K562 (cell line): Measurements from ENCODE around the gene ADPRHL1. TPM values are rescaled to one million over a fixed set of nuclear protein-coding genes. Genes with fewer than 3 reads are reported as not detected.

Source experiments
- ATAC-seq: fragments of 200-7000 bp; cut with Tn5 transposase; 3 replicates; pipeline ENCODE4 v1.9.1; 2020; ENCODE audit warnings: moderate library complexity
- BruUV-seq: library from RNA; stranded (reverse); fragments of 400-500 nt; replicated peaks from 2 replicates; lab custom pipeline; 2021; lab: Mats Ljungman, UMichigan
- CTCF ChIA-PET: fragments of 300-600 bp; formaldehyde crosslinking; extraction: SDS; loops from one replicate; lab custom pipeline; 2021; ENCODE audit warnings: low intra/inter-chr PET ratio; lab: Yijun Ruan, JAX
- POLR2A ChIA-PET: fragments of 300-600, 350-650 bp; sonication (Branson Sonifier 250); formaldehyde crosslinking; extraction: SDS; loops from one replicate; lab custom pipeline; 2021; ENCODE audit warnings: antibody characterized with exemption, inconsistent platforms; lab: Yijun Ruan, JAX
- DNase-seq, 4 experiments: peaks; one replicate each; pipeline versions ENCODE4 v3.0.0 to v3.0.0-alpha.2; 2011 to 2018; ENCODE audit warnings: low spot score in 3 of 4, mixed read lengths in 3 of 4; ENCODE audit errors: extremely low read depth in 1 of 4
- FAIRE-seq: peaks from 2 replicates; lab custom pipeline; 2011; peaks lifted over from hg19 to GRCh38; lab: Jason Lieb, UNC
- H2AFZ ChIP-seq: 2 replicates; pipeline ENCODE4 v1.6.0; 2011; ENCODE audit warnings: low read depth, low read length, control low read depth, inconsistent platforms
- H3K27ac ChIP-seq: fragments of 200-600 bp; 3 replicates; pipeline ENCODE4 v1.8.0; 2011; ENCODE audit warnings: low read depth, mild to moderate bottlenecking, control low read depth, inconsistent platforms, low read length, moderate library complexity, mixed read lengths; ENCODE audit errors: extremely low read depth
- H3K27me3 ChIP-seq, 2 experiments: fragments of 300-600 bp in 1 of 2; 2 replicates in 1 of 2; 3 replicates in 1 of 2; pipeline versions ENCODE4 v1.6.0 to v1.8.0; 2011; ENCODE audit warnings: inconsistent platforms in 2 of 2, low read length in 2 of 2, mild to moderate bottlenecking in 1 of 2, mixed read lengths in 1 of 2, moderate library complexity in 1 of 2; ENCODE audit not compliant: control insufficient read depth in 2 of 2, insufficient read depth in 2 of 2
- H3K36me3 ChIP-seq: fragments of 300-600 bp; 3 replicates; pipeline ENCODE4 v1.8.0; 2011; ENCODE audit warnings: mild to moderate bottlenecking, low read length, inconsistent platforms; ENCODE audit not compliant: control insufficient read depth, insufficient read depth
- H3K4me1 ChIP-seq, 2 experiments: fragments of 200-600 bp in 1 of 2; replicated peaks in 1 of 2; 2 replicates in 1 of 2; 3 replicates in 1 of 2; pipeline versions ENCODE4 v1.5.1 to v1.8.0; 2011; ENCODE audit warnings: inconsistent platforms in 2 of 2, low read length in 2 of 2, mild to moderate bottlenecking in 1 of 2, mixed read lengths in 1 of 2, moderate library complexity in 1 of 2; ENCODE audit not compliant: control insufficient read depth in 2 of 2, insufficient read depth in 2 of 2
- H3K4me2 ChIP-seq: 2 replicates; pipeline ENCODE4 v1.6.1; 2011; ENCODE audit warnings: low read length, control low read depth, inconsistent platforms, mixed read lengths; ENCODE audit not compliant: insufficient read depth
- H3K4me3 ChIP-seq: fragments of 200-600 bp; sonication (generic), shearing (Covaris generic); 2 replicates; pipeline ENCODE4 v1.5.1; 2016; ENCODE audit warnings: control low read depth, inconsistent platforms
- H3K79me2 ChIP-seq: fragments of 200-600 bp; 3 replicates; pipeline ENCODE4 v1.8.0; 2011; ENCODE audit warnings: low read length, inconsistent platforms; ENCODE audit not compliant: control insufficient read depth, insufficient read depth
- H3K9ac ChIP-seq, 2 experiments: 2 replicates each; pipeline versions ENCODE4 v1.6.0 to v1.6.1; 2011; ENCODE audit warnings: low read depth in 2 of 2, low read length in 2 of 2, control low read depth in 1 of 2, inconsistent platforms in 1 of 2, mild to moderate bottlenecking in 1 of 2, mixed read lengths in 1 of 2; ENCODE audit not compliant: insufficient read depth in 1 of 2
- H3K9me1 ChIP-seq: one replicate; pipeline ENCODE4 v1.6.0; 2011; ENCODE audit warnings: inconsistent platforms, mild to moderate bottlenecking, low read length, moderate library complexity; ENCODE audit not compliant: control insufficient read depth, insufficient read depth
- H3K9me3 ChIP-seq: replicated peaks from 2 replicates; pipeline ENCODE4 v1.5.1; 2011; ENCODE audit warnings: low read depth, low read length, inconsistent platforms; ENCODE audit not compliant: control insufficient read depth, insufficient read depth
- H4K20me1 ChIP-seq: replicated peaks from 2 replicates; pipeline ENCODE4 v1.6.1; 2011; ENCODE audit warnings: low read length, inconsistent platforms, mixed read lengths; ENCODE audit not compliant: control insufficient read depth, insufficient read depth
- HDAC1 ChIP-seq, 2 experiments: fragments of 450-650 bp; IDR thresholded peaks; 2 replicates each; pipeline ENCODE4 v1.6.1; 2016 to 2017; ENCODE audit warnings: inconsistent platforms in 1 of 2, mild to moderate bottlenecking in 1 of 2, moderate library complexity in 1 of 2
- PRPF4 ChIP-seq: fragments of 200-400 bp; formaldehyde crosslinking; IDR thresholded peaks from one replicate; pipeline ENCODE4 v1.6.1; 2017; ENCODE audit warnings: low read length, low read depth, mild to moderate bottlenecking; ENCODE audit not compliant: insufficient read depth, poor library complexity, severe bottlenecking
- PYGO2 ChIP-seq: fragments of 450-650 bp; IDR thresholded peaks from 2 replicates; pipeline ENCODE4 v1.6.1; 2016; ENCODE audit warnings: mild to moderate bottlenecking, missing genetic modification characterization, moderate library complexity, missing compliant biosample characterization
- SLC30A9 ChIP-seq: fragments of 250-450 bp; sonication (Bioruptor Pico); IDR thresholded peaks from 2 replicates; pipeline ENCODE4 v1.8.0; 2022; ENCODE audit warnings: mild to moderate bottlenecking, moderate library complexity
- ZBTB33 ChIP-seq: sonication (generic); formaldehyde crosslinking; IDR thresholded peaks from 2 replicates; pipeline ENCODE4 v1.8.1; 2023; ENCODE audit warnings: mild to moderate bottlenecking, missing genetic modification reagents
- ZNF347 ChIP-seq: fragments of 450-650 bp; formaldehyde crosslinking; IDR thresholded peaks from 2 replicates; pipeline ENCODE4 v1.4.0; 2020; ENCODE audit warnings: low read depth, mild to moderate bottlenecking, moderate library complexity
- ZNF444 ChIP-seq: fragments of 250-450 bp; sonication (Bioruptor Pico); IDR thresholded peaks from 2 replicates; pipeline ENCODE4 v1.4.0; 2020; ENCODE audit warnings: mild to moderate bottlenecking, moderate library complexity
- WGBS: fragments of 100-300 bp; shearing (Covaris generic); methylation state at CpG from one replicate; pipeline ENCODE4 v1.1.6; 2016; ENCODE audit warnings: low coverage, mixed read lengths; ENCODE audit not compliant: insufficient coverage; ENCODE audit errors: missing lambda C conversion rate; 5-methylcytosine and 5-hydroxymethylcytosine counted together
- in situ Hi-C: fragments of 300-500 bp; cut with MboI; formaldehyde crosslinking; loops from 4 replicates; pipeline ENCODE4 v1.15.0; 2018; ENCODE audit warnings: inconsistent platforms, mixed read lengths
- intact Hi-C: fragments of 100-400 bp; cut with micrococcal nuclease; formaldehyde crosslinking; loops from 2 replicates; pipeline ENCODE4 v1.14.2; 2022
- polyA plus RNA-seq, 8 experiments: library from polyadenylated mRNA; depleted of rRNA in 4 of 8; stranded (reverse) in 5 of 8; unstranded in 3 of 8; fragments of >200 nt; fragmentation: Nextera tagmentation in 2 of 8; fragmentation: Illumina TruSeq in 1 of 8; extraction: Ambion mirVana in 2 of 8; extraction: Trizol in 1 of 8; gene quantifications; 2 replicates each; pipeline versions ENCODE4 v1.2.1 to v1.2.3, GENCODE V29; 2011 to 2014; ENCODE audit warnings: inconsistent platforms in 1 of 8, missing spikeins in 1 of 8
- total RNA-seq, 7 experiments: library from RNA; depleted of rRNA in 6 of 7; stranded (reverse); fragments of >200 nt in 6 of 7; fragmentation: Illumina TruSeq in 2 of 7; extraction: Trizol in 2 of 7; gene quantifications; 2 replicates each; pipeline versions ENCODE4 v1.2.1 to v1.2.3, GENCODE V29; 2011 to 2021; ENCODE audit warnings: low replicate concordance in 1 of 7

Gene ADPRHL1
- total and polyA plus RNA-seq, 9 of the 15 experiments (the other 6 are each of a cell fraction or from before 2014, with no cell fraction given): 0.06 to 0.76 (median 0.37) TPM; not detected in 1

DNA sequence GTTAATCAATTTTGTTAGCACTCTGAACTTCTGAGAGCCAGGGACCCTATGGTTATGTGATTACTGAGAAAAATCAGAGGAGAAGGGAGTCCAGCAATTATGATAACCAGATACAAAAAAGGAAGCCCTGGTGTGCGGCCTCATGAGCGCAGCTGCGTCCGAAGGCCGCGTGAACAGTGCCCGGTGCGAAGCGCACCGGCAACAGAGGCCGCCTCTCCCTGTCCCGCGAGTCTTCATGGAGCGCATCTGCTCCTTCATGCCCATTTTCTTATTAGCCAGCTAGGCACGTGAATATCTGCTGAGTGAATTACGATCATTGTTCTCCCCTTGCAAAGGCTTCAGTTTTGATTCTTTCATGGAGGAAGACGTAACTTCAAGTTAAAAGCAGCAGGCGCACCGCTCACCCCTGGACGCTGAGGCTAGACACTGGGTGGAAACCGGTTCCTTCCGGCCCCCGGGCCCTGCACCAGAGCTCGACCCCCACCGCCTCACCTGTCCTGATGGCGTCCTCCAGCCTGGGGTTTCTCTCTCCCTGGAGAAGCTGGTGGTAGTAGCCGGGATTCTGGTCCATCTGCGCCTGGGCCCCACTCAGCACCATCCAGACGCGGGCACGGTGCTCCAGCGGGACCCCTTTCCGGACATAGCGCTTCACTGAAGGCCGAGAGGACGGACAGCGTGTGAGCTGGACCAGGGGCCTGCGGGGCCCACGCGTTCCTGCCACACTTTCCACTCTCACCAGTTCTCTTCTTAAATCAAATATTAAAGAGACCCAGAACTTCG lies 98.3 kb downstream of the ADPRHL1 start:
- Histone ChIP-seq H3K9me3 (no peaks in the 10 kb centered on the region), H3K79me2 (no peaks in the 10 kb centered on the region; the same call in 2 of the 3 replicates), H4K20me1 (no peaks in the 10 kb centered on the region), H3K36me3 (0 out of 3 replicates have a peak, but pooled peaks cover 6% of the 10 kb centered on the region), H3K4me1 (peaks cover 6 to 13% of the 10 kb centered on the region in 2 experiments; a peak in 4 of 5 replicates), H3K27ac (no peak overlapping the region), H2AFZ (no peak overlapping the region), H3K4me3 (no peak overlapping the region), H3K9me1 (no peaks in the 10 kb centered on the region), H3K9ac (no peak overlapping the region)
- no TSS peak for BruUV-seq
- CTCF ChIA-PET: no interaction called here
- no peak for DNase-seq
- in situ Hi-C loops: no loop called here
- WGBS: 86% methylated on average over 20 of the region's 41 CpGs
- no peak for TF ChIP-seq ZNF444 (CRISPR knock-in tag)
- no peak for TF ChIP-seq SLC30A9
- no peak for TF ChIP-seq PYGO2 (tag)
- no peak for TF ChIP-seq ZBTB33 (CRISPR knock-in tag)
- TF ChIP-seq HDAC1 (IDR thresholded peaks at IDR 0.05): no peak
- TF ChIP-seq ZNF347 (CRISPR knock-in tag): no peak
- no peak for TF ChIP-seq PRPF4
- TF ChIP-seq, all 486 proteins: peak for 0
- FAIRE-seq (no peak), ATAC-seq (no peak)
- POLR2A ChIA-PET: no interaction called here
- intact Hi-C loops: loop anchor here (5.0 kb wide), 1 partner anchor 58 kb away; the partner anchor contains the start of gene LAMP1
- Histone ChIP-seq H3K27me3 (no peaks in the 10 kb centered on the region), H3K4me2 (no peak overlapping the region)
